ENCODE measurements around the gene LSM4. TPM values are rescaled to one million over a fixed set of nuclear protein-coding genes. Genes with fewer than 3 reads are reported as not detected.
"Not testable (repeated sequence)": the region's sequence is repeated elsewhere in the genome, so short reads cannot be mapped to it uniquely, and the experiment has no call there.

The LSM4 gene
- total RNA-seq, 1 donor from 2014 or later, result 72.2 TPM

GRCh38 chr19:18340990-18341868, 18.4 kb upstream of the LSM4 start:
- peak; percentile 29 for DNase-seq

- peak; percentile 66 for DNase-seq
These were observed 17.5 kb upstream of the LSM4 start, which contains the start of gene PGPEP1 for GRCh38 chr19:18340190-18340989. PGPEP1 (plus strand) TSS chr19:18340598; CDS start chr19:18340682, 84 bp downstream.

GRCh38 chr19:18339723-18340122, 16.8 kb upstream of the LSM4 start:
- DNase-seq, result no peak

- no peak for DNase-seq
These were observed 15.7 kb upstream of the LSM4 start for GRCh38 chr19:18338541-18338940.

- no peak for DNase-seq
These were observed 13.2 kb upstream of the LSM4 start for GRCh38 chr19:18336121-18336520.

- no peak for DNase-seq
These were observed 10.8 kb upstream of the LSM4 start for GRCh38 chr19:18333680-18334079.

GRCh38 chr19:18332917-18333530, 10.1 kb upstream of the LSM4 start:
- no peak for DNase-seq

GRCh38 chr19:18330868-18331267, 8.0 kb upstream of the LSM4 start:
- DNase-seq, result no peak

GRCh38 chr19:18329035-18329376, 6.1 kb upstream of the LSM4 start:
- DNase-seq, result no peak

- peak; percentile 90 for DNase-seq
These were observed 5.6 kb upstream of the LSM4 start for GRCh38 chr19:18328340-18329034.

- no peak for DNase-seq
These were observed 3.9 kb upstream of the LSM4 start for GRCh38 chr19:18326772-18327171.

- not testable (repeated sequence) for DNase-seq
These were observed 1.5 kb upstream of the LSM4 start for GRCh38 chr19:18324373-18324731.

- DNase-seq, result no peak
These were observed 538 bp downstream of the LSM4 start for GRCh38 chr19:18322318-18322758.

GRCh38 chr19:18321734-18322102, 1.2 kb downstream of the LSM4 start:
- no peak for DNase-seq

GRCh38 chr19:18320865-18321733, 1.8 kb downstream of the LSM4 start:
- DNase-seq, result no peak

GRCh38 chr19:18319591-18320135, 3.2 kb downstream of the LSM4 start:
- DNase-seq, result no peak

GRCh38 chr19:18317961-18318800, 4.7 kb downstream of the LSM4 start:
- no peak for DNase-seq

GRCh38 chr19:18313398-18313797, 9.5 kb downstream of the LSM4 start:
- no peak for DNase-seq

- no peak for DNase-seq
These were observed 10.8 kb downstream of the LSM4 start for GRCh38 chr19:18312092-18312534.

- DNase-seq, result no peak
These were observed 11.3 kb downstream of the LSM4 start for GRCh38 chr19:18311502-18312091.
